WERI-Rb-1 (cell line): ENCODE data around the gene SH3TC1.

Experiments used
- DNase-seq: peaks from one replicate; pipeline ENCODE4 v3.0.0-alpha.2; 2020
- H3K27ac ChIP-seq: fragments of 250-450 bp; sonication (Bioruptor Pico); 2 replicates; pipeline ENCODE4 v1.5.1; 2020; ENCODE audit warnings: mild to moderate bottlenecking, moderate library complexity
- H3K27me3 ChIP-seq: fragments of 250-450 bp; sonication (Bioruptor Pico); 2 replicates; pipeline ENCODE4 v1.5.1; 2021; ENCODE audit warnings: mild to moderate bottlenecking, low read depth, moderate library complexity; ENCODE audit not compliant: insufficient read depth, severe bottlenecking
- H3K36me3 ChIP-seq: fragments of 250-450 bp; sonication (Bioruptor Pico); 2 replicates; pipeline ENCODE4 v1.5.1; 2020; ENCODE audit warnings: mild to moderate bottlenecking, moderate library complexity
- H3K4me3 ChIP-seq: 2 replicates; pipeline ENCODE4 v1.5.1; 2011; ENCODE audit warnings: low read depth, mild to moderate bottlenecking, control low read depth, low read length
- H3K9me3 ChIP-seq: fragments of 250-450 bp; sonication (Bioruptor Pico); 2 replicates; pipeline ENCODE4 v1.5.1; 2021; ENCODE audit warnings: mild to moderate bottlenecking, moderate library complexity; ENCODE audit not compliant: severe bottlenecking
- TF ChIP-seq, protein P1 (sequence below): IDR thresholded peaks from 2 replicates; pipeline ENCODE4 v1.5.1; 2011; ENCODE audit warnings: low read depth, mild to moderate bottlenecking, control low read depth, inconsistent platforms, low read length

SH3TC1 gene

DNA sequence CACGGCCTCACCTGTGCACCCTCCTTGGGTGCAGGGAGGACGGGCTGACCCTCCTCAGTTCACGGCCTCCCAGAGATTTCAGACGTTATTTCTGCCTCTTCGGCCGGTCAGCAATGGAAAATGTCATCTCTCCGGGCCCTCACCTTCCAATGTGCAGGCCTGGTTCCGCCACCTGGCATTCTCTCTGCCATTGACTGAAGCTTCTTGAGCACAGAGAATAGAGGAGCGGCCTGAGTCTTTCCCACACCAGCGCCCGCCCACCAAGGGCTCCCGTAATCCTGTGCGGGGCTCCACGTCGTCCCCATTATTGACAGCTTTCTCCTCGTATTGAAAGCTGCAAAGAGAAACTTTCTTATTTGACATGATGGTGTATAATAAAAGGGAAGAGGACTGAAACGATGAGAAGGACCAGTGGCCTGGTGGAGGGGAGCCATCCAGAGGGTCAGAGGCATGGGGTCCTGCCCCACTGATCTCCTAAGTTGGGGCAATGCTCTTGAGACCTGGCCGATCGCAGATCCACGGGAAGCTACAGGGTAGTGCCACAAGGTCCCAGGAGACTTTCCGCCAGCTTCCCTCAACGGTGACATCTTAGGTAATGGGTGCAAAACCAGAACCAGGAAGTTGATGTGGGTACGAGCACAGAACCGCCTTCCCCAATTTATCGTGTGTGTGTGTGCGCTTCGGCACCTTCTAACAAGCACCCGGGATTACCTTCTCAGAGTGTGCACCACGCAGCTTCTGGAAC is 91.0 kb downstream of the SH3TC1 start:
- no peaks in the 10 kb centered on the region for H3K36me3 ChIP-seq
- no peak for DNase-seq
- TF ChIP-seq, protein P1, sequence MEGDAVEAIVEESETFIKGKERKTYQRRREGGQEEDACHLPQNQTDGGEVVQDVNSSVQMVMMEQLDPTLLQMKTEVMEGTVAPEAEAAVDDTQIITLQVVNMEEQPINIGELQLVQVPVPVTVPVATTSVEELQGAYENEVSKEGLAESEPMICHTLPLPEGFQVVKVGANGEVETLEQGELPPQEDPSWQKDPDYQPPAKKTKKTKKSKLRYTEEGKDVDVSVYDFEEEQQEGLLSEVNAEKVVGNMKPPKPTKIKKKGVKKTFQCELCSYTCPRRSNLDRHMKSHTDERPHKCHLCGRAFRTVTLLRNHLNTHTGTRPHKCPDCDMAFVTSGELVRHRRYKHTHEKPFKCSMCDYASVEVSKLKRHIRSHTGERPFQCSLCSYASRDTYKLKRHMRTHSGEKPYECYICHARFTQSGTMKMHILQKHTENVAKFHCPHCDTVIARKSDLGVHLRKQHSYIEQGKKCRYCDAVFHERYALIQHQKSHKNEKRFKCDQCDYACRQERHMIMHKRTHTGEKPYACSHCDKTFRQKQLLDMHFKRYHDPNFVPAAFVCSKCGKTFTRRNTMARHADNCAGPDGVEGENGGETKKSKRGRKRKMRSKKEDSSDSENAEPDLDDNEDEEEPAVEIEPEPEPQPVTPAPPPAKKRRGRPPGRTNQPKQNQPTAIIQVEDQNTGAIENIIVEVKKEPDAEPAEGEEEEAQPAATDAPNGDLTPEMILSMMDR = no peak
- no peaks in the 10 kb centered on the region for H3K27me3 ChIP-seq
- H3K4me3 ChIP-seq = no peak overlapping the region
- H3K9me3 ChIP-seq = no peaks in the 10 kb centered on the region
- H3K27ac ChIP-seq = no peak overlapping the region

DNA sequence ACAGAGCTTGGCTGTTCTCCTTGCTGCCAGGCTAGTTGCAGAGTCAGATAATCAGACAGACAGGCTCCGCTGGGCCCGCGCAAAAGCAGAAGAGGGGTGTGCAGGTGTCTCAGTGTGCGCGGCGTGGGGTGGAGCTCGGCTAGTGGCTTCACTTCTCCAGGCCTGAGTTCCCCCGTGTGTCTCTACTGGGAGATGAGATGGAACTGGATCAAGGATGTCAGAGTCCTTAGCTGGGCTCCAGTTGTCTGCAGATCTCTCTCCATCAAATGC is 91.5 kb downstream of the SH3TC1 start:
- H3K27ac ChIP-seq = no peak overlapping the region
- no peak for DNase-seq
- no peaks in the 10 kb centered on the region for H3K9me3 ChIP-seq
- no peaks in the 10 kb centered on the region for H3K36me3 ChIP-seq
- TF ChIP-seq, protein P1 = no peak
- H3K4me3 ChIP-seq = no peak overlapping the region
- H3K27me3 ChIP-seq = no peaks in the 10 kb centered on the region
